ENCODE results near the gene KRT74.

GRCh38 chr12:52603314-52603713 is 29.7 kb upstream of the KRT74 start:
- TF ChIP-seq CTCF (IDR thresholded peaks at IDR 0.05) (no peak), EP300 (IDR thresholded peaks at IDR 0.05) (no peak), POLR2A (IDR thresholded peaks at IDR 0.05) (no peak), POLR2AphosphoS5 (IDR thresholded peaks at IDR 0.05) (no peak)

All from suprapubic skin (tissue), 4 donors.